CD4-positive, alpha-beta T cell (primary cell): ENCODE measurements around the gene KIAA0753. TPM values are rescaled to one million over a fixed set of nuclear protein-coding genes. Genes with fewer than 3 reads are reported as not detected.

Source experiments
- ATAC-seq: fragments of 200-7000 bp; cut with Tn5 transposase; one replicate; pipeline ENCODE4 v1.10.0; 2022; ENCODE audit warnings: mild to moderate bottlenecking; ENCODE audit not compliant: poor library complexity
- CTCF ChIA-PET: fragments of 350-600 bp; sonication (Branson Sonifier 250); formaldehyde crosslinking; loops from one replicate; lab custom pipeline; 2021; ENCODE audit warnings: antibody characterized with exemption, inconsistent platforms; lab: Charles Lee
- POLR2A ChIA-PET: fragments of 350-600 bp; sonication (Branson Sonifier 250); formaldehyde crosslinking; loops from one replicate; lab custom pipeline; 2021; ENCODE audit warnings: antibody characterized with exemption, inconsistent platforms; lab: Charles Lee
- DNase-seq, 14 experiments: peaks; one replicate each; pipeline ENCODE4 v3.0.0-alpha.2; 2013 to 2020; ENCODE audit warnings: mixed read lengths in 2 of 14
- H3K27ac ChIP-seq, 2 donors: one replicate each; pipeline versions ENCODE4 v1.5.1 to v1.7.0; 2013; ENCODE audit warnings: low read length in 2 of 2, low read depth in 1 of 2, mild to moderate bottlenecking in 1 of 2
- H3K27me3 ChIP-seq, 2 experiments: 1 replicate in 1 of 2; 2 replicates in 1 of 2; pipeline versions ENCODE4 v1.6.1 to v1.7.0; 2013; ENCODE audit warnings: low read length in 2 of 2, control low read depth in 1 of 2, mild to moderate bottlenecking in 1 of 2, moderate library complexity in 1 of 2; ENCODE audit not compliant: insufficient read depth in 2 of 2, control insufficient read depth in 1 of 2
- H3K36me3 ChIP-seq: one replicate; pipeline ENCODE4 v1.6.1; 2013; ENCODE audit warnings: low read length, control low read depth; ENCODE audit not compliant: insufficient read depth
- H3K4me1 ChIP-seq: one replicate; pipeline ENCODE4 v1.6.1; 2013; ENCODE audit warnings: low read length, control low read depth; ENCODE audit not compliant: insufficient read depth
- H3K4me3 ChIP-seq: one replicate; pipeline ENCODE4 v1.5.1; 2013; ENCODE audit warnings: mild to moderate bottlenecking, low read length, moderate library complexity
- H3K9me3 ChIP-seq, 2 experiments: 1 replicate in 1 of 2; 2 replicates in 1 of 2; pipeline versions ENCODE4 v1.6.1 to v1.7.0; 2013; ENCODE audit warnings: low read length in 2 of 2, mild to moderate bottlenecking in 2 of 2, control low read depth in 1 of 2, moderate library complexity in 1 of 2; ENCODE audit not compliant: control insufficient read depth in 1 of 2, insufficient read depth in 1 of 2
- H3K27ac Mint-ChIP-seq: one replicate; pipeline ENCODE4 v1.8.0; 2020; ENCODE audit warnings: mixed read lengths
- H3K27me3 Mint-ChIP-seq: one replicate; pipeline ENCODE4 v1.8.0; 2021; ENCODE audit warnings: mixed read lengths
- H3K36me3 Mint-ChIP-seq: one replicate; pipeline ENCODE4 v1.8.0; 2021; ENCODE audit warnings: low read depth, mixed read lengths
- H3K4me1 Mint-ChIP-seq: one replicate; pipeline ENCODE4 v1.8.0; 2021; ENCODE audit warnings: low read depth, mixed read lengths
- H3K4me3 Mint-ChIP-seq: one replicate; pipeline ENCODE4 v1.8.0; 2020; ENCODE audit warnings: mild to moderate bottlenecking, mixed read lengths
- H3K9me3 Mint-ChIP-seq: one replicate; pipeline ENCODE4 v1.8.0; 2020; ENCODE audit warnings: mixed read lengths
- CTCF ChIP-seq: fragments of 200-600 bp; IDR thresholded peaks from one replicate; pipeline ENCODE4 v1.8.0; 2022; ENCODE audit warnings: antibody characterized with exemption, mild to moderate bottlenecking
- intact Hi-C, 2 experiments: fragments of 100-400 bp; cut with DNase I in 1 of 2; cut with micrococcal nuclease in 1 of 2; formaldehyde crosslinking; loops; one replicate each; pipeline versions ENCODE4 v1.15.1 to v1.9.0; 2023 to 2025; cut with DNase I, micrococcal nuclease
- total RNA-seq, 174 experiments: library from RNA in 2 of 174; stranded (reverse) in 2 of 174; gene quantifications; one replicate each; pipeline ENCODE4 v1.2.3 and lab custom pipeline; 2021 to 2026

Gene KIAA0753
- total RNA-seq, 2 experiments from 2014 or later: 8.9 to 11.7 TPM

GRCh38 chr17:6641247-6641863, 844 bp upstream of the KIAA0753 start:
- H3K36me3 ChIP-seq: peaks cover 32% of the 10 kb centered on the region
- Mint-ChIP-seq H3K36me3 (peaks cover 58% of the 10 kb centered on the region), H3K9me3 (no peaks in the 10 kb centered on the region), H3K27ac (peak overlapping the region; percentile 95), H3K4me1 (peaks cover 82% of the 10 kb centered on the region), H3K27me3 (no peaks in the 10 kb centered on the region), H3K4me3 (peak overlapping the region; percentile 99)
- peaks cover 38% of the 10 kb centered on the region for H3K4me1 ChIP-seq
- no peaks in the 10 kb centered on the region for H3K27me3 ChIP-seq
- H3K27ac ChIP-seq: peak overlapping the region; percentile 76 to 88
- DNase-seq: peak in 3 of 14 experiments; percentile 7 to 39 (median 31)
- peak; percentile 9 for ATAC-seq
- CTCF ChIA-PET: interaction anchor here (0.7 to 1.4 kb wide), 3 partner anchors 9 to 1202 kb away, joined by 3 to 5 read pairs (median 3); partner anchors contain the start of gene C1QBP
- H3K4me3 ChIP-seq: peak overlapping the region; percentile 98
- intact Hi-C loops: loop anchor here (1.0 to 10.0 kb wide), 4 partner anchors 10 to 1217 kb away; partner anchors contain the start of genes C17orf100 (in 1 of the 2), DERL2 (in 1 of the 2), MED31 (in 1 of the 2) and MIS12 (in 1 of the 2)
- no peak for TF ChIP-seq CTCF
- POLR2A ChIA-PET: interaction anchor here (0.8 to 3.8 kb wide), 4 partner anchors 10 to 363 kb away, joined by 3 to 30 read pairs (median 8); partner anchors contain the start of genes C17orf100 and MED31
- H3K9me3 ChIP-seq: no peaks in the 10 kb centered on the region

GRCh38 chr17:6639586-6640535, 650 bp downstream of the KIAA0753 start:
- peaks cover 23% of the 10 kb centered on the region for H3K36me3 ChIP-seq
- H3K9me3 ChIP-seq: no peaks in the 10 kb centered on the region
- peak overlapping the region; percentile 98 for H3K4me3 ChIP-seq
- POLR2A ChIA-PET: interaction anchor here (1.2 to 3.8 kb wide), 3 partner anchors 11 to 42 kb away, joined by 3 to 30 read pairs (median 13); partner anchors contain the start of genes C17orf100 and MED31
- ATAC-seq (peak; percentile 31), DNase-seq (peak in 5 of 14 experiments; percentile 10 to 64 (median 31))
- no peaks in the 10 kb centered on the region for H3K27me3 ChIP-seq
- Mint-ChIP-seq H3K9me3 (no peaks in the 10 kb centered on the region), H3K4me1 (peaks cover 71% of the 10 kb centered on the region), H3K27me3 (no peaks in the 10 kb centered on the region), H3K27ac (peak overlapping the region; percentile 95), H3K4me3 (peak overlapping the region; percentile 99), H3K36me3 (peaks cover 48% of the 10 kb centered on the region)
- H3K4me1 ChIP-seq: peaks cover 38% of the 10 kb centered on the region
- CTCF ChIA-PET: interaction anchor here (1.0 kb wide), 1 partner anchor 10 kb away, joined by 3 read pairs; no protein-coding TSS in a partner anchor
- no peak for TF ChIP-seq CTCF
- H3K27ac ChIP-seq: peak overlapping the region in 1 of 2 donors; percentile 88
- intact Hi-C loops: loop anchor here (5.0 to 10.0 kb wide), 3 partner anchors 168 to 1215 kb away; partner anchors contain the start of genes DERL2 (in 1 of the 2), MIS12 (in 1 of the 2) and RPAIN (in 1 of the 2)
